ENCODE results near the gene MAGI3. TPM values are rescaled to one million over a fixed set of nuclear protein-coding genes. Genes with fewer than 3 reads are reported as not detected.
"Not testable (repeated sequence)": the region's sequence is repeated elsewhere in the genome, so short reads cannot be mapped to it uniquely, and the experiment has no call there.

MAGI3 gene
- total RNA-seq, 1 donor from 2014 or later, result 33.1 TPM

- no peak for DNase-seq
These were observed 302.6 kb downstream of the MAGI3 start for GRCh38 chr1:113692824-113693431.

- DNase-seq, result no peak
These were observed 304.6 kb downstream of the MAGI3 start for GRCh38 chr1:113694910-113695309.

GRCh38 chr1:113701429-113701828 lies 311.1 kb downstream of the MAGI3 start:
- DNase-seq, result no peak

GRCh38 chr1:113714606-113715269 lies 324.4 kb downstream of the MAGI3 start:
- no peak for DNase-seq

- not testable (repeated sequence) for DNase-seq
These were observed 327.2 kb downstream of the MAGI3 start for GRCh38 chr1:113717506-113717905.

GRCh38 chr1:113718621-113719020 lies 328.3 kb downstream of the MAGI3 start:
- DNase-seq, result not testable (repeated sequence)

- no peak for DNase-seq
These were observed 330.7 kb downstream of the MAGI3 start for GRCh38 chr1:113721010-113721409.

GRCh38 chr1:113732802-113733201 lies 342.5 kb downstream of the MAGI3 start:
- DNase-seq, result no peak

GRCh38 chr1:113734357-113735055 lies 344.2 kb downstream of the MAGI3 start:
- DNase-seq, result no peak

Small RNAs within 50 kb of the gene (small RNA-seq; reads per million reads assigned to genes)
- gene MTND5P20, result not detected

Measured in occipital lobe (tissue), 3 donors.